HL-60 (cell line): ENCODE data around the gene NAGS.

Experiments used
- SPI1 ChIP-seq: IDR thresholded peaks from 2 replicates; pipeline ENCODE4 v1.6.1; 2012; ENCODE audit warnings: low read depth, mild to moderate bottlenecking, borderline replicate concordance
- TF ChIP-seq, protein P1 (sequence below): IDR thresholded peaks from one replicate; pipeline ENCODE4 v1.5.1; 2011; ENCODE audit warnings: low read length, control low read depth, inconsistent platforms; ENCODE audit not compliant: insufficient read depth

DNA sequence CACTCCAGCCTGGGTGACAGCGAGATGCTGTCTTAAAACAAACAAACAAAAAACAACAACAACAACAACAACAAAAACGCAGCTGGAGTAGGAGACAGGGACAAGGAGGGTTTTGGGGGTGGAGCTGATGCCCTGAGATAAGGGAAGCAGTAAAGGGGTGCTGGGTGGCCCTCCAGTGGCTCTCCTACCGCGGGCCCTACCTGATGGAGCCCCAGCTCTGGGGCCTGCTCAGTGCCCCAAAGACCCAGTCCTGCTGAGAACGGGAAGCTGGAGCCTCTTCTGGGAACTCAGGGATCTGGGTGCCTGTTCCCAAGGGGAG, 21.3 kb upstream of the NAGS start:
- TF ChIP-seq, protein P1, sequence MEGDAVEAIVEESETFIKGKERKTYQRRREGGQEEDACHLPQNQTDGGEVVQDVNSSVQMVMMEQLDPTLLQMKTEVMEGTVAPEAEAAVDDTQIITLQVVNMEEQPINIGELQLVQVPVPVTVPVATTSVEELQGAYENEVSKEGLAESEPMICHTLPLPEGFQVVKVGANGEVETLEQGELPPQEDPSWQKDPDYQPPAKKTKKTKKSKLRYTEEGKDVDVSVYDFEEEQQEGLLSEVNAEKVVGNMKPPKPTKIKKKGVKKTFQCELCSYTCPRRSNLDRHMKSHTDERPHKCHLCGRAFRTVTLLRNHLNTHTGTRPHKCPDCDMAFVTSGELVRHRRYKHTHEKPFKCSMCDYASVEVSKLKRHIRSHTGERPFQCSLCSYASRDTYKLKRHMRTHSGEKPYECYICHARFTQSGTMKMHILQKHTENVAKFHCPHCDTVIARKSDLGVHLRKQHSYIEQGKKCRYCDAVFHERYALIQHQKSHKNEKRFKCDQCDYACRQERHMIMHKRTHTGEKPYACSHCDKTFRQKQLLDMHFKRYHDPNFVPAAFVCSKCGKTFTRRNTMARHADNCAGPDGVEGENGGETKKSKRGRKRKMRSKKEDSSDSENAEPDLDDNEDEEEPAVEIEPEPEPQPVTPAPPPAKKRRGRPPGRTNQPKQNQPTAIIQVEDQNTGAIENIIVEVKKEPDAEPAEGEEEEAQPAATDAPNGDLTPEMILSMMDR = no peak
- TF ChIP-seq SPI1 = no peak
